WTC11 (cell line): ENCODE measurements around the gene CRAMP1.

Experiments
- ATF2 ChIP-seq: sonication (generic); formaldehyde crosslinking; IDR thresholded peaks from 2 replicates; pipeline ENCODE4 v1.8.1; 2022; ENCODE audit warnings: low read depth, missing genetic modification reagents, borderline replicate concordance
- CTCF ChIP-seq: fragments of 200-600 bp; IDR thresholded peaks from 2 replicates; pipeline ENCODE4 v1.8.0; 2022; ENCODE audit warnings: antibody characterized with exemption
- ETV6 ChIP-seq: sonication (generic); formaldehyde crosslinking; IDR thresholded peaks from 2 replicates; pipeline ENCODE4 v1.8.1; 2022; ENCODE audit warnings: mild to moderate bottlenecking, missing genetic modification reagents
- FOXJ3 ChIP-seq: sonication (generic); formaldehyde crosslinking; IDR thresholded peaks from 2 replicates; pipeline ENCODE4 v1.9.0; 2021; ENCODE audit warnings: missing genetic modification reagents, mild to moderate bottlenecking, borderline replicate concordance
- FOXP4 ChIP-seq: sonication (generic); formaldehyde crosslinking; IDR thresholded peaks from 2 replicates; pipeline ENCODE4 v1.8.0; 2022; ENCODE audit warnings: mild to moderate bottlenecking, missing genetic modification reagents
- HMGXB4 ChIP-seq: sonication (generic); formaldehyde crosslinking; IDR thresholded peaks from 2 replicates; pipeline ENCODE4 v1.8.1; 2023; ENCODE audit warnings: mild to moderate bottlenecking, moderate library complexity, missing genetic modification reagents
- IRF2 ChIP-seq: sonication (generic); formaldehyde crosslinking; IDR thresholded peaks from 2 replicates; pipeline ENCODE4 v1.8.0; 2022; ENCODE audit warnings: low read depth, missing genetic modification reagents, borderline replicate concordance
- JUN ChIP-seq: sonication (generic); formaldehyde crosslinking; IDR thresholded peaks from 2 replicates; pipeline ENCODE4 v1.8.0; 2023; ENCODE audit warnings: mild to moderate bottlenecking, missing genetic modification reagents
- NFYB ChIP-seq: sonication (generic); formaldehyde crosslinking; conservative IDR thresholded peaks from 2 replicates; pipeline ENCODE4 v1.8.0; 2022; ENCODE audit warnings: low read depth, missing genetic modification reagents
- OVOL2 ChIP-seq: fragments of 250-450 bp; sonication (Bioruptor Pico); IDR thresholded peaks from 2 replicates; pipeline ENCODE4 v1.9.0; 2021; ENCODE audit warnings: mild to moderate bottlenecking, borderline replicate concordance
- PRDM15 ChIP-seq: sonication (generic); formaldehyde crosslinking; IDR thresholded peaks from 2 replicates; pipeline ENCODE4 v1.8.0; 2022; ENCODE audit warnings: missing genetic modification reagents
- SMAD4 ChIP-seq: sonication (generic); formaldehyde crosslinking; IDR thresholded peaks from 2 replicates; pipeline ENCODE4 v1.8.0; 2022; ENCODE audit warnings: mild to moderate bottlenecking, missing genetic modification reagents
- TEAD4 ChIP-seq: sonication (generic); formaldehyde crosslinking; IDR thresholded peaks from 2 replicates; pipeline ENCODE4 v1.8.0; 2022; ENCODE audit warnings: mild to moderate bottlenecking, missing genetic modification reagents
- USF2 ChIP-seq: sonication (generic); formaldehyde crosslinking; IDR thresholded peaks from 2 replicates; pipeline ENCODE4 v1.8.1; 2023; ENCODE audit warnings: mild to moderate bottlenecking, missing genetic modification reagents, moderate library complexity

- TF ChIP-seq CTCF (no peak), HMGXB4 (CRISPR knock-in tag) (no peak), USF2 (no peak), PRDM15 (CRISPR knock-in tag) (no peak), FOXP4 (CRISPR knock-in tag) (no peak), OVOL2 (no peak), ETV6 (CRISPR knock-in tag) (no peak), SMAD4 (no peak), FOXJ3 (CRISPR knock-in tag) (no peak), IRF2 (CRISPR knock-in tag) (no peak), TEAD4 (CRISPR knock-in tag) (no peak), ATF2 (CRISPR knock-in tag) (no peak), NFYB (CRISPR knock-in tag) (no peak), JUN (CRISPR knock-in tag) (no peak)
These were observed 44.9 kb downstream of the CRAMP1 start for GRCh38 chr16:1656808-1657617.
